GM12872 (cell line): ENCODE data around the gene PLEKHO1.

Experiments
- TF ChIP-seq, protein P1 (sequence below): IDR thresholded peaks from 3 replicates; pipeline ENCODE4 v1.5.1; 2011; ENCODE audit warnings: low read depth, mild to moderate bottlenecking, low read length, moderate library complexity; ENCODE audit not compliant: insufficient read depth

The PLEKHO1 gene, protein sequence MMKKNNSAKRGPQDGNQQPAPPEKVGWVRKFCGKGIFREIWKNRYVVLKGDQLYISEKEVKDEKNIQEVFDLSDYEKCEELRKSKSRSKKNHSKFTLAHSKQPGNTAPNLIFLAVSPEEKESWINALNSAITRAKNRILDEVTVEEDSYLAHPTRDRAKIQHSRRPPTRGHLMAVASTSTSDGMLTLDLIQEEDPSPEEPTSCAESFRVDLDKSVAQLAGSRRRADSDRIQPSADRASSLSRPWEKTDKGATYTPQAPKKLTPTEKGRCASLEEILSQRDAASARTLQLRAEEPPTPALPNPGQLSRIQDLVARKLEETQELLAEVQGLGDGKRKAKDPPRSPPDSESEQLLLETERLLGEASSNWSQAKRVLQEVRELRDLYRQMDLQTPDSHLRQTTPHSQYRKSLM

DNA sequence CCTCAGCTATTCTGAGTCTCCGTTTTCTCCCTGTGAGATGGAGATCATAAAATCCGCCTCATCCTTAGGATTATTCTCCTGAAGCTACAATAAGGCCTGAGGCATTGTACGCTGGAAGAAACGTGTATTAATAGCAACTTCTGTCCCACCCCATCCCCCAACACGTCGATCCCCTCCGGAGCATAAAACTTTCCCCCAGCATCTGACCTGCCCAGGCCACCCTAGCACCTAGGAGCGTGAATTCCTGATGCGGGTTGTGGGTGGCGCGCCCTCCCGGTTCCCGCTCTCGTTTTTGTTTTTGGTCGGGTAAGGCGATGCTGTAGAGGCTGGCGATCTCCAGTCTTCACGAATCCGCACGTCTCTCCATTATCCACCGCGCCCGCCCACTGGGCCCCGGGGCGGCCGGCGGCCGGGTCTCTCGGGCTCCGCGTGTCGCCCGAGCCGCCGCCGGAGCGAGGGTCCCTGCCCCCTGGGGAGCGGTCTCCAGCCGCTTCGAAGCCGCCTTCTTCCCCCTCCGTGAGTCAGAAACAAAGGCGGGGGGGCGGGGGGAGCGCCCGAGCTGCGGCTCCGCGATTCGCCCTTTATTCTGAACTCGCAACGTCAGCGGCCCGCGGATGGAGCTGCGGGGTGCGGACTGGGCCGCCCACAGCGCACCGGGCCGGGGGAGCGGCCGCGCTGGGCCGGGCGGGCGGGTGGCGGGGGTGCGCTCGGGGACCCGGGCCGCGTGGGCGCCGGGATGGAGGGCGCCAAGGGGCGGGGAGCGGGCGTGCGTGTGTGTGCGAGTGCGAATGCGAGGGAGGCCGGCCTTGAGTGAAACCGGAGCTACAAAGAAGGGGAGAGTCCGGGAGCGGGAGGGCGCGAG is at the start of gene PLEKHO1:
TSS of gene PLEKHO1 (plus strand) at position 646 of the 862 bp plus-strand sequence. CDS start 342 bp downstream, outside the sequence.
- TF ChIP-seq, protein P1, sequence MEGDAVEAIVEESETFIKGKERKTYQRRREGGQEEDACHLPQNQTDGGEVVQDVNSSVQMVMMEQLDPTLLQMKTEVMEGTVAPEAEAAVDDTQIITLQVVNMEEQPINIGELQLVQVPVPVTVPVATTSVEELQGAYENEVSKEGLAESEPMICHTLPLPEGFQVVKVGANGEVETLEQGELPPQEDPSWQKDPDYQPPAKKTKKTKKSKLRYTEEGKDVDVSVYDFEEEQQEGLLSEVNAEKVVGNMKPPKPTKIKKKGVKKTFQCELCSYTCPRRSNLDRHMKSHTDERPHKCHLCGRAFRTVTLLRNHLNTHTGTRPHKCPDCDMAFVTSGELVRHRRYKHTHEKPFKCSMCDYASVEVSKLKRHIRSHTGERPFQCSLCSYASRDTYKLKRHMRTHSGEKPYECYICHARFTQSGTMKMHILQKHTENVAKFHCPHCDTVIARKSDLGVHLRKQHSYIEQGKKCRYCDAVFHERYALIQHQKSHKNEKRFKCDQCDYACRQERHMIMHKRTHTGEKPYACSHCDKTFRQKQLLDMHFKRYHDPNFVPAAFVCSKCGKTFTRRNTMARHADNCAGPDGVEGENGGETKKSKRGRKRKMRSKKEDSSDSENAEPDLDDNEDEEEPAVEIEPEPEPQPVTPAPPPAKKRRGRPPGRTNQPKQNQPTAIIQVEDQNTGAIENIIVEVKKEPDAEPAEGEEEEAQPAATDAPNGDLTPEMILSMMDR = no peak

DNA sequence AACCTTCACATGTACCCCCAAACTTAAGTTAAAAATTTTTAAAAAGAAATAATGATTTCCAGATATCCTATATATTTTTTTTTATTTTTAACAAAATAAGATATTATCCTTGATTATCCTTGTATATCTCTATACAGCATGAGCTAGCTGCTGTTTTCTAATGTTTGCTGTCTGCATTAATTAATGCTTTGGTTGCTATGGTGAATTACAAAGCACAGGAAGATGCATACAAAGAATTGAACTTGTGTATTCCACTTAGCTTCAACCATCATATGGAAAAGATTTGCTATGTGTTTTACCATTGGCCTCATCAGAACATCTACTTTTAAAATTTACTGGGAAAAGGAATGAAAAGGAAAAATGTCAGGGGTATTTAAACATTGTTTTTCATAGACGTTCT is 46.7 kb upstream of the PLEKHO1 start:
- TF ChIP-seq, protein P1 = no peak

DNA sequence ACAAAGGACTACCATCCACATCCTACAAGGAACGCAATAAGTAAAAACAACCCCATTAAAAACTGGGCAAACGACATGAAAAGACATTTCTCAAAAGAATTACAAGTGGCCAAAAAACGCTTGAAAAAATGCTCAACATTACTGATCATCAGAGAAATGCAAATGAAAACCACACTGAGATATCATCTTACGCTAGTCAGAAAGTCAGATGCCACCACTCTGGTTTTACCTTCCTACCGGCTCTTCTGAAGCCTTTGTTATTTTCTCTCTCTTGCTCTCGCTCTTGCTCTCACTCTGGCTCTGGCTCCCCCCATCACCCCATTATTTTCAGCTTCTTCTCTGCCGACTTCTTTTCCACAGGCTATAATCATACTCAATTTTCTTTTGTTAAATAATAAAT is 43.4 kb upstream of the PLEKHO1 start:
- TF ChIP-seq, protein P1 = no peak

DNA sequence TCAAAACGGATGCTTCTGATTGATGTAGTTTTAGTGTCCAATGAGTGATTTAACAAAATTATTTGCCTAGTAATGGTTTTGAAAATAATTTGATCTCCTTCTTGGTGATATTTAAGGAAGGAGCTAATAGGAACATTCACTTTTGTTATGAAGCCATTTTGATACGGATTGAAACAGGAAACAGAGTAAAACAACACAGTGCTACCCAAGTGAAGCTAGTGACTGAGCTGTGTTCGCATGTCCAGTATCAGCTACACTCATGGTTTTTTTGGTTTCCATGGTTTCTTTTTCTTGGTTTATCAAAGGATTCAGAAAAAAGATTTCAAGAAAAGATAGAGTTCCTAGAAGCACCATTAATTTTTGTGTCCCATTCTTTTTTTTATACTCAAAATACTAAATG is 40.1 kb upstream of the PLEKHO1 start:
- TF ChIP-seq, protein P1 = no peak

DNA sequence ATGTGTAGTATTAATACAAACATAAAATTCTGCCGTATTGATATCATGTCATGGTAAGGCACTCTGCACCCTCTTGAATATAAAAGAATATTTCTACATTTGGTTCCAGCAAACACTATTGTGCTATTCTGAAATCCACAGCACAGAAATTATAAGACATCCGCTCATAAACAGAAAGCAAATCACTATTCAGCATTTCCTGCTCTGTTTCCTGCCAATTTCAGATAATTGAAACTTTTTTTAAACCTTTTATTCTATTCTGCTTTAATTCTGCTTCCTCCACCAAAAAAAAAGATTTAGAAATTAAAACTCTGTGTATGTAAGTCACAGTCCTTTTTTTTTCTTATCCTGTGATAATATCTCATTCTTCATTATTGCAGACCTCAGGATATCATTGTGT is 39.6 kb upstream of the PLEKHO1 start:
- TF ChIP-seq, protein P1 = no peak

DNA sequence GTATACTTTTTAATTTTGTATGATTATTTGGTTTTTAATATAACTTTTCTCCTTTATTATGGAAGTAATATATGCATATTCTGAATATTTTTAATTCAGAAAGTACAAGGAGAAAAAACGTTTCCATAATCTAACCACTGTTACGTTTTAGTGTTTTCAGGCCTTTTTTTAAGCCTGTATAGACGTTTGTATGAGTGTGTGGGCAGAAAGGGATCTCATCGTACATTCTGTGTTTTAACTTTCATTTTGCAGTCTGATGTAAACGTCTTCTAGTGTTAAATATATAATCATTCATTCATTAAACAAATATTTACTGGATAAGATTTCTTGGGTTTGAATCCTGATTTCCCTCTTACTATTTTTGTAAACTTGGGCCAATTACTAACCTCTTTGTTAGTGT is 38.0 kb upstream of the PLEKHO1 start:
- TF ChIP-seq, protein P1 = no peak

DNA sequence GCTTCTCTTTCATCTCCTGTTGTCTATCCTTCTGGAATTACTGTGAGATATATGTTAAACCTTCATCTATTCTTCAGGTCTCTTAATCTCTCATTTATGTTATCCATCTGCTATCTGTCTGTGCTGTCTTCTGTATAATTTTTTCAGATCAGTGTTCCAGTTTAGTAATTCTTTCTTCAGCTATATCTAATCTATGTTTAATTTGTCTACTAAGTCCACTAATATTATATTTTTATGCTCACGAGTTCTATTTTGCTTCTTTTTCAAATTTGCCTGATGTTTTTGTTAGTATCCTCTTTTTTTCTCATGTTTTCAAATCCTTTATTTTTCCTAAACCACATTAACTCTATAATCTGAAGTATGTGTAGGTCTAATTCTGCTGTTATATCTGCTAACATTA is 34.6 kb upstream of the PLEKHO1 start:
- TF ChIP-seq, protein P1 = no peak
